Spleen (tissue), 11 donors: ENCODE results near the gene CACNG7. TPM values are rescaled to one million over a fixed set of nuclear protein-coding genes. Genes with fewer than 3 reads are reported as not detected.

Experiments
- DNase-seq: peaks from one replicate; pipeline ENCODE4 v3.0.0-alpha.2; 2020
- H3K27ac ChIP-seq, 8 donors: fragments of 200-600 bp; sonication (generic) in 7 of 8; 1 replicate in 4 of 8; 2 replicates in 4 of 8; pipeline versions ENCODE4 v1.5.0 to v1.8.0; 2016 to 2021; ENCODE audit warnings: inconsistent platforms in 4 of 8, mild to moderate bottlenecking in 4 of 8, moderate library complexity in 1 of 8
- H3K27me3 ChIP-seq, 7 donors: fragments of 200-600 bp; sonication (generic) in 6 of 7; replicated peaks in 1 of 7; 1 replicate in 4 of 7; 2 replicates in 3 of 7; pipeline versions ENCODE4 v1.5.0 to v1.8.0; 2016 to 2021; ENCODE audit warnings: inconsistent platforms in 3 of 7, mild to moderate bottlenecking in 1 of 7
- H3K36me3 ChIP-seq, 6 donors: fragments of 200-600 bp; sonication (generic) in 5 of 6; 1 replicate in 4 of 6; 2 replicates in 2 of 6; pipeline versions ENCODE4 v1.5.0 to v1.8.0; 2016 to 2021; ENCODE audit warnings: inconsistent platforms in 2 of 6
- H3K4me1 ChIP-seq, 6 donors: fragments of 200-600 bp; sonication (generic) in 5 of 6; 1 replicate in 3 of 6; 2 replicates in 3 of 6; pipeline versions ENCODE4 v1.5.0 to v1.8.0; 2016 to 2021; ENCODE audit warnings: inconsistent platforms in 3 of 6
- H3K4me3 ChIP-seq, 8 donors: fragments of 200-600 bp; sonication (generic) in 7 of 8; 1 replicate in 4 of 8; 2 replicates in 4 of 8; pipeline versions ENCODE4 v1.5.0 to v1.8.0; 2016 to 2021; ENCODE audit warnings: inconsistent platforms in 4 of 8, mild to moderate bottlenecking in 4 of 8, moderate library complexity in 2 of 8
- H3K9me3 ChIP-seq, 8 donors: fragments of 200-600 bp; sonication (generic) in 7 of 8; 1 replicate in 4 of 8; 2 replicates in 4 of 8; pipeline versions ENCODE4 v1.5.0 to v1.8.0; 2016 to 2021; ENCODE audit warnings: inconsistent platforms in 4 of 8
- CTCF ChIP-seq, 11 experiments: fragments of 200-600 bp in 7 of 11; fragments of 450-650 bp in 4 of 11; sonication (generic) in 4 of 11; IDR thresholded peaks in 8 of 11; conservative IDR thresholded peaks in 3 of 11; 1 replicate in 7 of 11; 2 replicates in 4 of 11; pipeline versions ENCODE4 v1.4.0 to v1.8.0; 2016 to 2021; ENCODE audit warnings: antibody characterized with exemption in 11 of 11, inconsistent platforms in 4 of 11, mild to moderate bottlenecking in 1 of 11
- POLR2A ChIP-seq, 3 donors: fragments of 450-650 bp; IDR thresholded peaks; one replicate each; pipeline ENCODE4 v1.5.1; 2017; ENCODE audit warnings: antibody characterized with exemption in 3 of 3, mild to moderate bottlenecking in 1 of 3
- POLR2AphosphoS5 ChIP-seq, 3 donors: sonication (generic); formaldehyde crosslinking; IDR thresholded peaks; one replicate each; pipeline ENCODE4 v1.5.1; 2017; ENCODE audit warnings: antibody characterized with exemption in 3 of 3
- WGBS, 5 donors: extraction: QIAGEN DNeasy Blood & Tissue Kit in 3 of 5; methylation state at CpG; one replicate each; pipeline versions ENCODE4 v1.1.5 to v1.1.7; 2013 to 2018; 5-methylcytosine and 5-hydroxymethylcytosine counted together
- intact Hi-C: fragments of 100-400 bp; cut with DNase I; formaldehyde crosslinking; loops from one replicate; pipeline ENCODE4 v1.15.0; 2023; ENCODE audit warnings: low total_unique reads
- polyA plus RNA-seq, 3 donors: library from polyadenylated mRNA; stranded (reverse); fragments of 200-250 nt; gene quantifications; one replicate each; pipeline ENCODE4 v1.2.1, GENCODE V29; 2013
- total RNA-seq, 7 donors: library from RNA; depleted of rRNA in 3 of 7; stranded (reverse); fragments of >200 nt in 3 of 7; fragmentation: NEBNext Ultra II Directional in 4 of 7; extraction: Animal tissue kit (Norgen Biotek cat#: 25700) in 4 of 7; gene quantifications; one replicate each; pipeline versions ENCODE4 v1.1.0 to v1.2.1, GENCODE V29; 2016 to 2021
- donor health status: healthy with polysubstance abuse.
- donor health status: DM: no; HTN: no; CAD: no; lungs with moderate emphysema.
- donor health status: DM: no; HTN: no; CAD: no.
- donor health status: Bipolar disorder and iron deficiency.
- donor health status: healthy.
- donor health status: DM: no; HTN: no; CAD: no.
- donor health status: DM: yes; HTN: yes; CAD: no.

Gene CACNG7
- total and polyA plus RNA-seq, 10 donors: not detected

- no peak for TF ChIP-seq CTCF (IDR thresholded peaks at IDR 0.05 in 8 of 11, conservative IDR thresholded peaks at IDR 0.05 in 3 of 11)
- no peak for TF ChIP-seq POLR2AphosphoS5 (IDR thresholded peaks at IDR 0.05)
- no peak for TF ChIP-seq POLR2A (IDR thresholded peaks at IDR 0.05)
- DNase-seq: no peak
- Histone ChIP-seq H3K9me3 (peaks cover 0 to 7% (median 0%) of the 10 kb centered on the region in 8 donors), H3K4me1 (peaks cover 0 to 4% (median 0%) of the 10 kb centered on the region in 6 donors), H3K27me3 (peaks cover 0 to 100% (median 25%) of the 10 kb centered on the region in 7 donors), H3K4me3 (no peak overlapping the region), H3K27ac (no peak overlapping the region), H3K36me3 (no peaks in the 10 kb centered on the region)
- intact Hi-C loops: no loop called here
- WGBS, 5 donors: 52 to 62% (median 58%) methylated on average over 4 of the region's 4 CpGs
These were observed 12.4 kb upstream of the CACNG7 start for GRCh38 chr19:53896682-53897081.

DNA sequence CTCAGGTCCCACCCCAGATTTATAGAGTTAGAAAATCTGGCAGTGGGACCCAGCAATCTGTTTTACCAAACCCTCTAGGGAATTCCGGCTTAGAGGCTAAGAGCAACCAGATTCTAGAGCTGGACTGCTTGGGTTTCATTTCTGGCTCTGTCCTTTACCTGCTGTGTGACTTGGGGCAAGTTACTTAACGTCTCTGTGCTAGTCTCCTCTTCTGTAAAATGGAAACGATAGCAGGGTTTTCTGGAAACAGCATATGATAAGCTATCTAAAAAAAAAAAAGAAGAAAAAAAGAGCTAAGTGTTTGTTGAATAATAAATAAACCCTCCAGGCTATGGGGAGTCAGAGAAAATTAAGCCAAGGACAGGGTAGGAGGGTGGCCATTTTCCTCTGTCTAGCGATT lies 11.6 kb upstream of the CACNG7 start:
- Histone ChIP-seq H3K4me1 (peaks cover 0 to 4% (median 0%) of the 10 kb centered on the region in 6 donors), H3K36me3 (no peaks in the 10 kb centered on the region), H3K4me3 (no peak overlapping the region), H3K9me3 (peaks cover 0 to 7% (median 0%) of the 10 kb centered on the region in 8 donors), H3K27me3 (peaks cover 0 to 100% (median 25%) of the 10 kb centered on the region in 7 donors), H3K27ac (no peak overlapping the region)
- no peak for DNase-seq
- intact Hi-C loops: no loop called here
- TF ChIP-seq CTCF (IDR thresholded peaks at IDR 0.05 in 8 of 11, conservative IDR thresholded peaks at IDR 0.05 in 3 of 11) (no peak), POLR2A (IDR thresholded peaks at IDR 0.05) (no peak), POLR2AphosphoS5 (IDR thresholded peaks at IDR 0.05) (no peak)
- WGBS, 5 donors: 66 to 74% (median 68%) methylated on average over 4 of the region's 4 CpGs

GRCh38 chr19:53898166-53898565 lies 10.9 kb upstream of the CACNG7 start:
- Histone ChIP-seq H3K4me1 (peaks cover 0 to 4% (median 0%) of the 10 kb centered on the region in 6 donors), H3K36me3 (no peaks in the 10 kb centered on the region), H3K4me3 (no peak overlapping the region), H3K27ac (no peak overlapping the region), H3K9me3 (peaks cover 0 to 7% (median 0%) of the 10 kb centered on the region in 8 donors), H3K27me3 (peaks cover 0 to 100% (median 25%) of the 10 kb centered on the region in 7 donors)
- intact Hi-C loops: no loop called here
- DNase-seq: no peak
- no peak for TF ChIP-seq CTCF (IDR thresholded peaks at IDR 0.05 in 8 of 11, conservative IDR thresholded peaks at IDR 0.05 in 3 of 11)
- no peak for TF ChIP-seq POLR2A (IDR thresholded peaks at IDR 0.05)
- TF ChIP-seq POLR2AphosphoS5 (IDR thresholded peaks at IDR 0.05): no peak
- 9 to 30% (median 17%) methylated on average over 11 to 16 of the region's 16 CpGs for WGBS, 5 donors

DNA sequence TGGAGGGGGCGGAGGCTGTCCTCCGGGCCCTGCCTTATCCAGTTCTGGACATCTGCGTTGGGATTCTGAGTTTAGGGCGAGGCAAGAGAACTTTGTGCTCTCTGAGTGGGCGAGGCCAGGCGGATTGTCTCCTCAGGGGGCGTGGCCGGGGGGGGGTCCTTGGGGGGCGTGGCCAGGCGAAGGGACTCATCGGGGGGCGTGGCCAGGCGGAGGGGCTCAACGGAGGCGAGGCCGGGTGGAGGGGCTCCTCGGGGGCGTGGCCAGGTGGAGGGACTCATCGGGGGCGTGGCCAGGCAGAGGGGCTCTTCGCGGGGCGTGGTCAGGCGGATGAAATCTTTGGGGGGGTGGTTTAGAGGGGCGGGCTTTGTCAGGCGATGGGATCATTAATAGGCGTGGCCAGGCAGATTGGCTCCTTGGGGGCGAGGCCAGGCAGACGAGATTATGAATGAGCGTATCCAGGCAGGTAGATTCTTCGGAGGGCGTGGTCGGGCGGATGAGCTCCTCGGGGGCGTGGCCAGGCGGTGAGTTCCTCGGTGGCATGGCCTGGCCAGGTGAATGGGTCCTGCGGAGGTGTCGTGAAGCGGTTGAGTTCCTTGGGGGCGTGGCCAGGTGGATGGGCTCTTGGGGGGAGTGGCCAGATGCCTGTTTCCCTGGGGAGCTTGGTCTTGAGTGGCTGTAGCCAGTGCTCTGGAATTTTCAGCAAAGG lies 10.3 kb upstream of the CACNG7 start:
- Histone ChIP-seq H3K27ac (no peak overlapping the region), H3K36me3 (no peaks in the 10 kb centered on the region), H3K4me3 (no peak overlapping the region), H3K4me1 (peaks cover 0 to 4% (median 0%) of the 10 kb centered on the region in 6 donors), H3K9me3 (peaks cover 0 to 7% (median 0%) of the 10 kb centered on the region in 8 donors), H3K27me3 (peaks cover 0 to 100% (median 21%) of the 10 kb centered on the region in 7 donors)
- TF ChIP-seq POLR2A (IDR thresholded peaks at IDR 0.05) (no peak), POLR2AphosphoS5 (IDR thresholded peaks at IDR 0.05) (no peak), CTCF (IDR thresholded peaks at IDR 0.05 in 8 of 11, conservative IDR thresholded peaks at IDR 0.05 in 3 of 11) (no peak)
- 6 to 11% (median 8%) methylated on average over 23 to 42 of the region's 42 CpGs for WGBS, 5 donors
- intact Hi-C loops: no loop called here
- no peak for DNase-seq
